Skeletal muscle tissue (tissue), 4 donors: ENCODE results near the gene TSC22D4. TPM values are rescaled to one million over a fixed set of nuclear protein-coding genes. Genes with fewer than 3 reads are reported as not detected.

Experiments
- H3K27ac ChIP-seq: one replicate; pipeline ENCODE4 v1.7.0; 2013; ENCODE audit warnings: mild to moderate bottlenecking, low read depth, low read length, inconsistent platforms
- H3K27me3 ChIP-seq, 3 donors: one replicate each; pipeline ENCODE4 v1.7.0; 2013; ENCODE audit warnings: low read length in 3 of 3; ENCODE audit not compliant: control insufficient read depth in 3 of 3, insufficient read depth in 3 of 3
- H3K36me3 ChIP-seq, 3 donors: one replicate each; pipeline ENCODE4 v1.7.0; 2013; ENCODE audit warnings: low read length in 3 of 3; ENCODE audit not compliant: control insufficient read depth in 3 of 3, insufficient read depth in 3 of 3
- H3K4me1 ChIP-seq, 3 donors: one replicate each; pipeline ENCODE4 v1.7.0; 2013; ENCODE audit warnings: low read length in 3 of 3, mild to moderate bottlenecking in 3 of 3; ENCODE audit not compliant: control insufficient read depth in 3 of 3, insufficient read depth in 3 of 3
- H3K4me3 ChIP-seq, 3 donors: one replicate each; pipeline ENCODE4 v1.7.0; 2013; ENCODE audit warnings: low read length in 3 of 3
- H3K9ac ChIP-seq, 3 donors: one replicate each; pipeline ENCODE4 v1.7.0; 2013; ENCODE audit warnings: low read length in 3 of 3, mild to moderate bottlenecking in 3 of 3, moderate library complexity in 2 of 3, low read depth in 1 of 3
- H3K9me3 ChIP-seq, 3 donors: one replicate each; pipeline ENCODE4 v1.7.0; 2013; ENCODE audit warnings: low read length in 3 of 3; ENCODE audit not compliant: control insufficient read depth in 3 of 3
- total RNA-seq: library from RNA; depleted of rRNA; stranded (reverse); fragments of >200 nt; gene quantifications from one replicate; pipeline ENCODE4 v1.2.3, GENCODE V29; 2014
- donor health status: Osteomylitis.

Gene TSC22D4
- total RNA-seq, 1 donor from 2014 or later: 13.6 TPM

DNA sequence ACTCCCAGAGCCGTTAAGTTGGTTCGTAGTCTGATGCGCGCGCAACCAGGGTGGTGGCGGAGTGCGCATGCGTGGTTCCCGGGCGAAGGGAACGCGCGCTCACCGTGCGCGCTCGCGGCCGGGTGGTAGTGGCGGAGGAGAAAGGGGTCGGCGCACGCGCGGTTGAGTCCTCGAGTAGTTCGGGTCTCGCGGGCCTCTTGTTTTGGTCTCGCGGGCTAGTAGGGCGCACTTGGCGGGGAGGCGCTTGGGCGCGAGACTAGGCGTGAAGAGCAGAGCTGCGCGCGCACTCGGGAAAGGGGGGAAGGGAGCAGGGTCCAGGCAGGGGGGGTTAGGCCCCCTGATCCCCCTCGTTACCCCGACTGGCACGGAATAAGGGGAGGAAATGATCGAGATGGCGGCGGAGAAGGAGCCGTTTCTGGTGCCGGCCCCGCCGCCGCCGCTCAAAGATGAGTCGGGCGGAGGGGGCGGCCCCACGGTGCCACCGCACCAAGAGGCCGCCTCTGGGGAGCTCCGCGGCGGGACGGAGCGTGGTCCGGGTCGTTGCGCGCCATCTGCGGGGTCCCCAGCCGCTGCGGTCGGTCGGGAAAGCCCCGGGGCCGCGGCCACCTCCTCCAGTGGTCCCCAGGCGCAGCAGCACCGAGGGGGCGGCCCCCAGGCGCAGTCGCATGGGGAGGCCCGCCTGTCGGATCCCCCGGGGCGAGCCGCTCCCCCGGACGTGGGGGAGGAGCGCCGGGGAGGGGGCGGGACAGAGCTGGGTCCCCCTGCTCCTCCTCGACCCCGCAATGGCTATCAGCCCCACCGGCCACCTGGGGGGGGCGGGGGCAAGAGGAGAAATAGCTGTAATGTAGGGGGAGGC lies 49.1 kb downstream of the TSC22D4 start, which contains the start of gene MEPCE:
Gene MEPCE (plus strand): TSS at position 195 of the 856 bp plus-strand sequence. CDS start 188 bp downstream, at position 383.
- Histone ChIP-seq H3K9me3 (no peaks in the 10 kb centered on the region), H3K27ac (peak within 1 kb of the TSS; percentile 100), H3K4me1 (peaks cover 39 to 46% (median 41%) of the 10 kb centered on the region in 3 donors), H3K4me3 (peak within 1 kb of the TSS; percentile 89 to 93 (median 92)), H3K9ac (peak within 1 kb of the TSS; percentile 98 to 99 (median 98)), H3K27me3 (no peaks in the 10 kb centered on the region), H3K36me3 (peaks cover 20 to 28% (median 21%) of the 10 kb centered on the region in 3 donors)

DNA sequence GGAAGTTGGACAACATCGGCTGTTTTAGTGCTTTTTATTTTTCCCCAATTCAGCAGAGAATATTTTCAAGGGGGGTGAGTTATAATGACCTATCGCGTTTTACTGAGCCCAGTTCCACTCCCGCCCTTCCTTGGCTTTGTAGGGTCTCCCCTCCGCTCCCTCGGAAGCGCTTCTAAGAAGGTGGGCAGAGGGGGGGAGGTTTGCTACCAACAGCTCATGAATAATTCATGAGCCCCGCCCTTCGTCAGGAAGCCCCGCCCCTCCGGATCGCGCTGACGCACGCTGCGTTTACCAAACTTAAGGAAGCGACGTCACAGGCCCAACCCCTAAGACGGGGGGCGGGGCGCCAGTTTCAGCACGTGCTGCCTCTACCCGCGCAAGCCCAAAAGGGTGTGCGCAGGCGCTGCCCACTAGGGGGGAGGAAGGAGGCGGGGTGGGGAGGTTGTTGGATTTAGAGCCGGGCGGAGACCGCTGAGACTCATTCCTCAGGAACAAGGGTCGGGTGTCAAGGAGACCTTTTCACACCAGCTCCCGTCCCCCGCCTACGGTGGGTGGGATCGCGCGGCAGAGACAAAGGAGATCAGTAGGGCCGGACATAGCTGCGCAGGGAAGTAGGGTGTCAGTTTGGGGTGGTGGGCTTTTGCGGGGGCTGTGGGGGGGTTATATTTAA lies 49.9 kb downstream of the TSC22D4 start:
- no peaks in the 10 kb centered on the region for H3K9me3 ChIP-seq
- H3K27ac ChIP-seq: peak overlapping the region; percentile 100
- H3K4me3 ChIP-seq: peak overlapping the region; percentile 89 to 93 (median 92)
- H3K36me3 ChIP-seq: peaks cover 18 to 22% (median 19%) of the 10 kb centered on the region in 3 donors
- H3K27me3 ChIP-seq: no peaks in the 10 kb centered on the region
- peaks cover 34 to 40% (median 36%) of the 10 kb centered on the region in 3 donors for H3K4me1 ChIP-seq
- H3K9ac ChIP-seq: peak overlapping the region; percentile 98 to 99 (median 98)

GRCh38 chr7:100428199-100428966 lies 50.6 kb downstream of the TSC22D4 start, which contains the start of gene ZCWPW1:
Gene ZCWPW1, minus strand, starts transcription at chr7:100428703. Its CDS starts 8,054 bp downstream, at chr7:100420649.
- Histone ChIP-seq H3K9ac (peak within 1 kb of the TSS; percentile 98 to 99 (median 98)), H3K27me3 (no peaks in the 10 kb centered on the region), H3K27ac (peak within 1 kb of the TSS; percentile 100), H3K4me3 (peak within 1 kb of the TSS; percentile 89 to 93 (median 92)), H3K36me3 (peaks cover 11 to 14% (median 12%) of the 10 kb centered on the region in 3 donors), H3K9me3 (no peaks in the 10 kb centered on the region), H3K4me1 (peaks cover 29 to 35% (median 30%) of the 10 kb centered on the region in 3 donors)

- H3K9me3 ChIP-seq: no peaks in the 10 kb centered on the region
- peaks cover 6 to 8% (median 7%) of the 10 kb centered on the region in 3 donors for H3K36me3 ChIP-seq
- peak overlapping the region; percentile 89 to 93 (median 92) for H3K4me3 ChIP-seq
- H3K27me3 ChIP-seq: no peaks in the 10 kb centered on the region
- peak overlapping the region; percentile 100 for H3K27ac ChIP-seq
- peak overlapping the region in 1 of 3 donors; percentile 98 for H3K9ac ChIP-seq
- H3K4me1 ChIP-seq: peaks cover 28 to 31% (median 28%) of the 10 kb centered on the region in 3 donors
Observed at GRCh38 chr7:100427762-100428198, 51.2 kb downstream of the TSC22D4 start.

DNA sequence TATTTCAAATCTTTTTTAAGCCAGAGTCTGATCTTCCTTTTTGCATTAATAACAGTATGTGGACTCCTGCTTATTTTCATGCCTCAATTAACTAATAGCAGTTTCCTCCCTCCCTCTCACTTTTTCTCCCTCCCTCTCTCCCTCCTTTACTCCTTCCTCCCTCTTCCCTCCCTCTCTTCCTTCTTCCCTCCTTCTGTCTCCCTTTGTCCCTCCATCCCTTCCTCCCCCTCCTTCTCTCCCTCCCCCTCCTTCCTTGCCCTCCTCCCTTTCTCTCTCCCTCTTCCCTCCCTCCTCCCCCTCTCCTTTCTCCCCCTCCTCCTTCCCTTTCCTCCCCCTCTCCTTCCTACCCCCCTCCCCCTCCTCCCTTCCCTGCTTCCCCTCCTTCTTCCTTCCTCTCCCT lies 52.5 kb downstream of the TSC22D4 start:
- Histone ChIP-seq H3K27me3 (no peaks in the 10 kb centered on the region), H3K4me3 (no peak overlapping the region), H3K36me3 (peaks cover 0 to 6% (median 0%) of the 10 kb centered on the region in 3 donors), H3K9me3 (no peaks in the 10 kb centered on the region), H3K27ac (no peak overlapping the region), H3K4me1 (peaks cover 16 to 18% (median 16%) of the 10 kb centered on the region in 3 donors), H3K9ac (no peak overlapping the region)

DNA sequence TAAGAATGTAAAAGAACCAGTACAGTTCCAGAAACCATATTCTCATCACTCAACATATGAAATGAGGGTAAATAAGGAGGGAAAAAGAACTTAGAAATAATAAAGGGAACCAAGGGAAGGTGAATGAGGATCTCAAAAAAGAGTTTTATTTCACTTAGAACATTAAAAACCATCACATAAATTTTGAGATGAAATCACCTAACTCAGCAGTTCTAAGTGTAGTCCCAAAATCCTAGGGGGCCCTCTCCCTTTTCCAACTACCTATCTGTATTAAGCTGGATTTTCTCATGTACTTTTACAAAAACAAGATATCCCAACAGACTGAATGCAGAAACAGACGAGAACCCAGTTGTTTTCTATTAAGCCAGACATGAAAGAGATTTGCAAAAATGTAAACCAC lies 53.7 kb downstream of the TSC22D4 start:
- Histone ChIP-seq H3K4me3 (no peak overlapping the region), H3K9me3 (no peaks in the 10 kb centered on the region)

GRCh38 chr7:100423315-100423714 lies 55.7 kb downstream of the TSC22D4 start:
- Histone ChIP-seq H3K27me3 (no peaks in the 10 kb centered on the region), H3K27ac (no peak overlapping the region), H3K4me3 (no peak overlapping the region), H3K36me3 (no peaks in the 10 kb centered on the region), H3K9me3 (no peaks in the 10 kb centered on the region), H3K4me1 (peaks cover 4 to 6% (median 5%) of the 10 kb centered on the region in 3 donors), H3K9ac (no peak overlapping the region)

More for the DNA sequence above, 53.7 kb downstream of the TSC22D4 start:
- no peak overlapping the region for H3K9ac ChIP-seq
- H3K27me3 ChIP-seq: no peaks in the 10 kb centered on the region
- H3K36me3 ChIP-seq: no peaks in the 10 kb centered on the region
- H3K27ac ChIP-seq: no peak overlapping the region
- H3K4me1 ChIP-seq: peaks cover 4 to 6% (median 5%) of the 10 kb centered on the region in 3 donors

- Histone ChIP-seq H3K36me3 (no peaks in the 10 kb centered on the region), H3K9me3 (no peaks in the 10 kb centered on the region), H3K9ac (no peak overlapping the region), H3K4me3 (no peak overlapping the region), H3K4me1 (no peaks in the 10 kb centered on the region), H3K27me3 (no peaks in the 10 kb centered on the region), H3K27ac (no peak overlapping the region)
Observed at GRCh38 chr7:100419660-100420226, 59.3 kb downstream of the TSC22D4 start.
